Hippocampal formation (tissue), 2 donors: ENCODE results near the gene KPTN.

ENCODE experiments used
- DNase-seq, 2 donors: peaks; one replicate each; lab custom pipeline; 2025; lab: John Stamatoyannopoulos, UW

The KPTN gene

DNA sequence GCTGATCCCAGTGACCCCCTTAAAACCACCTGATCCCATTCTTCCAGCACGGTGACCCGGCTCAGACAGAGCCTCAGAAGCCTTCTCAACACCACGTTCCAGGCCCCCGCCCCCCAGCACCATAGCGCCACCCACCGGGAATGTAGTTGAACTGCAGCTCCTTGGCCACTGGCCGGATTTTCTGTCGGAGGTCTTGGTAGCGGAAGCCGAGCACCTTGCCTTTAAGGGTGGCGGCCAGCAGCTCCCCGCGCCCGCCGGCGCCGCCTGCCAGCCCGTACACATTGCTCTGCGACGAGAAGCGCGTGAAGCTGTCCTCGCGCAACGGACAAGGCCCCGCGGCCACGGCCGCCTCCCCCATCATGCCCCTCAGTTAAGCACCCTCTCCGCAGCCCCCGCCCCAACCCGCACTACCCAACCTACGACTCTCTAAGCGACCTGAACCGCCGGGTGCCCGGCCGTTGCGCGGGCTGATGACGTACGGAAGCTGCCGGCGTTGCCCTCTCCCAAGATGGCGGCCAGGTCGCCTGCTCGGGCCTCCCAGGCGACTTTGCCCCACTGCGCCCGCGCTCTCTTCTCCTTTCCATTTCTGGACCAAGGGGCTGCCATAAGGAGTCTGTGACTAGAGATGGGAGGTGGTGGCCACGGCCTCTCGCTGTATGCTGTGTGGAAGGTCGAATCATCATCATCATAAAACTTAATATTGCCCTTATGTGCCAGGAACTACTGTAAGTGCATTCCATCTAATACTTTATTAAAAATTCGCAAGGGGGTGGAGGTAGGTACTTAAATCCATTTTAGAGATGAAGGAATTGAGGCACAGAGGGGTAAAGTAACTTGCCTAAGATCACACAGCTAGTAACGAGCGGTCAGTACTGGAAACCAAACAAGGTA lies at the start of gene KPTN:
KPTN (minus strand) TSS at position 420 of the 891 bp plus-strand sequence; CDS start at position 361, 59 bp downstream.
- peak; percentile 87 to 92 for DNase-seq

DNA sequence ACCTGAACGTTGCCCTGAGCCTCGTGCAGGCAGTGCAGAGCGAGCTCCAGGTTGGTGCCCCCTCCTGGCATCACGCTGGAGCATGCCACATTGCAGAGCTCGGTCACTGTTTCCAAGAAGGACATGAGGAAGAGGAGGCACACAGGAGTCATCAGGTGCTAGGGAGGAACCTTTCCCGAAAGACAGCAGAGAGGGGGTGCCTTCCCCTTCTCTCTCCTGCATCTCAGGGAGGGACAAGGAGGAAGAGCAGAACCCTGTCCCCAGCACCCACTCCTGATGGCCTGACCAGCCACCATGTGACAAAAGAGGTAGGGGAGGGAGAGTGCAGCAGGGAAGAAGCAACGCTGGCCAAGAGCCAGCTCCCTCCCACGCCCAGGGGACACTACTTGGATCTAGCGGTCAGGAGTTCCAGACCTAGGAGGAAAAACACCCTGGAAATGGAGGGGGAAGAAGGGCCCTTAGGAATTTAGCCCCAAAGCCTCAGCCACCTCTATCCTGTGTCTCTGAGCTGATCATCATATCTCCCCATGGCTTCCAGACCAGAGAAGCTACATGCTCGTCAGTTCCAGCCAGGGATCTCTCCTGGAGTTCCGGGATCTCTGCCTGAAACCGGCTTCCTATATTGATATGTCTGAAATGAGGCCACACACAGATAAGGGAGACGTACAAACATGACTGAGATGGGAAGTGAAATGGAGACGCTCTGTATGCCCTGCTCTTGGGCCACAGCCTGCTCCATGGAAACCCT lies 47.8 kb upstream of the KPTN start:
- no peak for DNase-seq

DNA sequence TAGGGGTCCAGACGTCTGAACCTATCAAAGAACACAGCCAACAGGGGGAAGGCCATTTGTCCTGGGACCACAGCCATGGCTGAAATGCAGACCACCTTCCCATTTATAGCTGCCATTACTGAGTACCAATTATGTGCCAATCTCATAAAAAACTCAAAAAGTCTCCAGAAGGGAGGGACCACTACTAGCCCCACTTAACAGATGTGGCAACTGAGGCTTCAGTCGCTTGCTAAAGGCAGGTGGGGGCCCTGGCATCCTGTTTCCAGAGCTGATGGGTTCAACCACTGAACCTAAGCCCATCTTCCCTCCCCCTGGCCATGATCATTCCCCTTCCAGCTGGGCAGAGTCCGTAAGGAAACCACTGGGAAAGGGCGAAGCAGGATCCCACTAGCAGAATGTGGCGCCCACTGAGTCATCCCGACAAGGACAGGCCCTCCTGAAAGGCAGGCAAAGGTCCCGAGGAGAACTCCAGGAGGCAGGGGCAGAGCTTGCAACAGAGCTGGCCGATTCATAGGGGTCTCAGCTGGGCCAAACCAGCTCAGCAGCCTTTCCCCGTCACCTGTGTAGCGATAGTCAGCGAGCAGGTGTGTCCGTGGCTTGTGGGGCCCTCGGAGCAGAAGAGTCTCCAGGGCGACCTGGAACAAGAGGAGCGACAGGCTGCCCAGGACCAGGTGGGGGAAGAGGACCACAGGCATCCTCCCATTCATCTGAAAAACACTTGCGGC lies 45.2 kb upstream of the KPTN start:
- DNase-seq: no peak

DNA sequence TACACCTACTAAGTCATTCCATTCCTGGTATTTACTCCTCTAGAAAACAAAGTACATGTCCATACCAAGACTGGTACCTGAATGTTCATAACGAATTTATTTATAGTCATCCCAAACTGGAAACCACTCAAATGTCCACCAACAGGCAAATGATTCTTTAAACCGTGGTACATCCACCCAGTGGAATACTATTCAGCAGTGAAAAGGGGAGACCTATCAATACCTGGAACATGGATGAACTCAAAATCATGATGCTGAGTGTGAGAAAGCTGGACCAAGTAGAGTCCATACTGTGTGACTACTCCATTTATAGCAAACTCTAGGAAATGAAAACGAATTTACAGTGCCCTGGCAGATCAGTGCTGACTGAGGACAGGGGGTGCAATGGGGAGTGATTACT lies 42.8 kb upstream of the KPTN start:
- DNase-seq: no peak

DNA sequence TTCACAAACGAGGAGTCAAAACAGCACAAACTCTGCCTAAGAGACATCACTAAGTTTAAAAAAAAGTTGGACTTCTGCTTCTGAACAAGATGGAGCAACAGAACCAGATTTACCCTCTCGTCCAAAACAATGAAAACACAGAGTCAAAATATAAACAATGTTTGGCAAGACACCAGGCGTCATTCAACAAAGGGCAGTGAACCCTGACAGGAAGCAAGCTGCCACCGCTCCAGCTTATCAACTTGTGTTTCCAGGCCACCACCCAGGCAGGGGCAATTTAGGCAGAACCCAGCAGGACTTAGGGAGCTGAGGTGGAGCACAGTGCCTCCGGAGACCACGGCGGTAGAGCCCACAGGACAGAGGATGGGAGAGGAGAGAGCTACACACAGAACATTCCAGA lies 39.5 kb upstream of the KPTN start:
- DNase-seq: no peak

DNA sequence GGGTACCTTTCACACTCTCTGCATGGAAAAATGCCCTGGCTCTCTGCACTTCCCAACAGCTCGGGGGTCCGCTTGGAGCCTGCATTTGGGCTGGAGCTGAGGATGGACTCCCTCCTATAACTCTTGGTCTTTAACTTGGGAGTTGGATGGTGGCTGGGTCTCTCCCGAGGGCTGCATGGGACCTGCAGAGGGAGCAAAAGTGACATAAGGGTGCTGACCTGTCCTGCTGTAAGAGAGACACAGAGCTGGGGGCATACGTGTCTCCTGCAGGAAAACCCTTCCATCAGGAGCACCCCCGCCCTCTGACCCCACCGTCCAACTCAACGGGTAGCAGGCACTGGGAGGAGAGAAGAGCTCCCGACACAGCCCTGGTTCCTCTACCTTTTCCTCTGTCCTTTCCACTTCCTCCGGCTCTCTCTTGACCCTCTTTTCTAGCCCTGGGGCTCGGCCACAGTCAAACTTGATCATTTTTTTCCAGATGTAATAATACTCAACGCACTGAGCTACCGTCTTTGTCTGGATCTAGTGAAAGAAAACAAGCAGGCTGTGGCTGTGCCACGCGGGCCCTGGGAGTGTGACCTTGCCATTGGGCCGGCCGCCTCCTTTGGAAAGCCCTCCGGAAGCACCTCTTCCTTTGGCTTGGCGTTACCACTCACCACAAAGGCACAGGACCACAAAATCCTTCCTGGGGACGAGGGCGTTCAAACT lies 37.6 kb upstream of the KPTN start:
- no peak for DNase-seq

DNA sequence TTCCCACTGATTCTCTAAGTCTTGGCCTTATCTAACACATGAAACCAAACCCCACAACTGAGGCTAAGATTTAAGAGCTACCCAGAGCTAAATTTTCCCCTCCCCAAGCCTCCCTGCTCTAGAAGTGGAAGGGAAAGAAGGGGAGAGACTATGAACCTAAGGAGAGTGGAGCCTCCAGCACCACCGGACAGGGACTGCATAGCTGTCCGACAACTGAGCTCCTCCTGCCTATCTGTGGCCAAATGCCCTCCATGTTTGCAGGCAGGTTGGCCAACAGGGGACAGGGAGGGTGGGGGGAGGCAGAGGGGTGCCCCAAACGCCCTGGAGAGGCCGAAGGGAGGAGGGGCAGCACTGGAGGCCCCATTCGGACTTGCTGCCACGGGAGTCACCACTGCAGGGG lies 36.8 kb upstream of the KPTN start:
- DNase-seq: no peak

DNA sequence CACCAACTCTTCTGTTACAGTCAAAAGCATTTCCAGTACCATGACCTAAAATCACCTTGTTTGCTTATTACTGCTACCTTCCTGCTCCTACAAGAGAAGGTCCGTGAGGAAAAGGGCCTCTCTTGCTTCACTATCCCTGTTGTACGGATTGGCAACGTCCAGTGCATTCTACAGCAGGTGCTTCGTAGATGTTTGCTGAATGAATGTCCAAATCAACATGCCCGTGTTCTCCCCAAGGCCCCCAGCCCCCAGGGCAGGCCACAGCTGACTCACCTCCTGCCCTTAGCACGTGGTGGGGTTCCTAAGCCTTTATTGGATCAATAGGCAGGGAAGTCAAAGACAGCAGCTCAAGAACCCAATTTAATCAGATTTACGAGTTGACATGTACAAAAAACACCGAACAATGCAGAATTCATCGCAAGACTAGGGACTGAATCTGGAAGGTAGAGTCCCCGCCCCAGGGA lies 36.4 kb upstream of the KPTN start:
- DNase-seq: no peak

DNA sequence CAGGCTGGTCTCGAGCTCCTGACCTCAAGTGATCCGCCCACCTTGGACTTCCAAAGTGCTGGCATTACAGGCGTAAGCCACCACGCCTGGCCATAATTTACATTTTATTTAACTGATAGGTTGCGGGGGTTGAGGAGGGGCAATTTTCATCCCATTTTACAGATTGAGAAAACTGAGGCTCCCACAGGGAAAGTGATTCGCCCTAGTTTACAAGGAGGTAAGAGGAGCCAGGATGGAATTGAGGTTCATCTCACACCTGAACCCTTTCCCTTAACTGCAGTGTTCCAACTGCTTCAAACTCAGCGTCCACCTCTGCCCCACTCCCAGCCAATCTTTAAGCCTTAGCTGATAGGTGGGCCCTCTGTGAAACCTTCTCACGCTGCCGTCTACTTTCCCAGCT lies 34.8 kb upstream of the KPTN start:
- DNase-seq: no peak

DNA sequence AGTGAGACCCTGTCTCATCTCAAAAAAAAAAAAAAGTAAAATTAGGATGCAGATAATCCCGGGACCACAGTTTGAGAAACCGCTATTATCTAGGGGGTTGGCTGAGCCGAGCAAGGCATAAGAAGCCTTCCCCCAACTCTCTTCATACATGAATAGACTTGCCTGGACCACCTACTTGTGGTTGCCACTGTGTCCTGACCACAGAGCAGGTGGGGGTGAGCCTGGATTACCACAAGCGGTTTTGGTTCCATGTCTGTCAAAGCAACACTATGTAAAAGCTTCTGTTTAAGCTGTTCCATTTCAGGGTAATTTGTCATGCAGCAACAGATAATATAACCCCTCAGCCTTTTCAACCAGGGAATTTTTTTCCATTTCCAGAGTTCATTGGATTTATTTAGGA lies 34.1 kb upstream of the KPTN start:
- no peak for DNase-seq

DNA sequence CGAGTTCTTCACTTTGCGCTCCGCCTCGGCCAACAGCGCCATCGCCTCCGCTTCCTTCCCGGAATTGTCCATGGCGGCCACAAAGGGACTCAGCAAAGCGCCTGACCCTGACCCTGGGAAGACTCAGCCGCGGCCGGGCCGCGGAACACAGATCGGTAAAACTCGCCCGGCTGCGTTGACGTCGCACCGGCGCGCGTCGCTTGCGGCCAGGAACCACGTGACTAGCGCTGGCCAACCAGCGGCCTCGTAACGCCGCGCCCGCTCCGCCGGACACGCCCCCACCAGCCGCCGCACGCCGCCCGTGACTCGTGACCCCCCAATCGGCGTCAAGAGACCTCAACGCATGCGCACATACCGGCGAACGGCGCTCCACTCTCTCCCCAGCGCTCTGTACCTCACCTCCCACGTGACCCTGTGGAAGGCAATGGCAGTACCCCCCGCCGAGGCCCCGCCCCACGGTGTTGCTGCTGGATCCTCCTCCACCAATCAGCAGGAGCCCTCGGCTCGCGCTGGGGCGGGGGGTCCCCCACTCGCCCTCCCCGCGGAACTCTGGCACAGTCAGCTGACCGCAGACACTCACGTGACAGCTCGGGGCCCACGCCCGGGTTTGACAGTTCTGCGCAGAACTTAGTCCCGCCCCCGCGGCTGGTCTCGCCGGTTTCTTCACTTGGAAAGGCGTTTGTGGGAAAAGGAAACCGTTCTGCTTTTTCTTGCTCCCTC lies 31.0 kb upstream of the KPTN start, which contains the start of gene NAPA:
NAPA (minus strand) TSS at position 195 of the 720 bp plus-strand sequence; CDS start at position 72, 123 bp downstream.
- peak; percentile 100 for DNase-seq

DNA sequence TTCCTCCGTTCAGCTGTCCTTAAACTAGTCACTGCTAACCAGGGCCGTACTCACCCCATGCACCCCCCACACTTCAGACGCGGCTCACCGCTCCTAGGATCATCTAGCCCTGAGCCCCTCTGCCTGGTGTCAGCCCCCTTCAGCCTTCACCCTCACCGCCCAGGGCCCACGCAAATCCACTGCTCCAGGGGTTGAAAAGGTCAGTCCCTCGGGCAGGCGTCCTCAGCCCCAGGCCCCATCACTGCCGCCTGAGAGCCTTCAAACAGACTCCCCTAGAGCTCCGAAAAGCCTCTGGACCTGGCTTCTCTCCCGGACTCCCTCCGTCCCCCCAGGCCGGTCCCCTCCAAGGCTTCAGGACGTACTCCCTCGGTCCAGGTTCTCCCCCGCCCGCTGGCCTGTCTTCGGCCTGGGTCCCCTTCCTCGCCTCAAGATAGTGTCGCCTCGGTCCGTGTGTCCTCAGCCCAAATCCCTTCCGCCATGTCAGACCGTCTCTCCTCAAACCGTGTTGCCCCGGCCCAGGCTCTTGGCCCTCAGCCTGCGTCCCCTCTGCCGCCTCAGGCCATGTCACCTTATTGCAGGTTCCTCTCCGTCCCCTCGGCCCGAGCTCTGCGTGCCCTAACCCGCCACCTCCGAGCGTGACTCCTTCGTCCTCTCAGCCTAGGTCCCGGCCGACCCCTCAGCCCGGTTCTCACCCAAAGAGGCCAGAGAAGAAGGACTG lies 30.3 kb upstream of the KPTN start:
- DNase-seq: no peak

DNA sequence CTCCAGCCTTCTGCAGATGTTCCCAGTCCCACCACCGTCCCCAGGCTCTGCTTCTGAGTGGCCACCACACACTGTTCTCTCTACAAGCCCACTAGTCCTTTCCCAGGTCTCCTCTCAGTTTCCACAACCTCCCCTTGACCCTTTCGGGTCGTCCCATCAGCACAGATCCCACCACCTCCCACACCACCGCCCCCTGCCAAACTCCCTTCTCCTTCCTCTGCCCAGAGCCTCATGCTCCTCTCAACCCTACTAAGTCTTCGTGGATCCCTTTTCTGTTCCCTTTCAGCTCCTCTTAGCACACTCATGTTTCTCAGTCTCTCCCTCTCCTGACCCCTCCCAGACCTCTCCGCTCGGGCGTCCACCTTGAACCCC lies 28.9 kb upstream of the KPTN start:
- DNase-seq: no peak

DNA sequence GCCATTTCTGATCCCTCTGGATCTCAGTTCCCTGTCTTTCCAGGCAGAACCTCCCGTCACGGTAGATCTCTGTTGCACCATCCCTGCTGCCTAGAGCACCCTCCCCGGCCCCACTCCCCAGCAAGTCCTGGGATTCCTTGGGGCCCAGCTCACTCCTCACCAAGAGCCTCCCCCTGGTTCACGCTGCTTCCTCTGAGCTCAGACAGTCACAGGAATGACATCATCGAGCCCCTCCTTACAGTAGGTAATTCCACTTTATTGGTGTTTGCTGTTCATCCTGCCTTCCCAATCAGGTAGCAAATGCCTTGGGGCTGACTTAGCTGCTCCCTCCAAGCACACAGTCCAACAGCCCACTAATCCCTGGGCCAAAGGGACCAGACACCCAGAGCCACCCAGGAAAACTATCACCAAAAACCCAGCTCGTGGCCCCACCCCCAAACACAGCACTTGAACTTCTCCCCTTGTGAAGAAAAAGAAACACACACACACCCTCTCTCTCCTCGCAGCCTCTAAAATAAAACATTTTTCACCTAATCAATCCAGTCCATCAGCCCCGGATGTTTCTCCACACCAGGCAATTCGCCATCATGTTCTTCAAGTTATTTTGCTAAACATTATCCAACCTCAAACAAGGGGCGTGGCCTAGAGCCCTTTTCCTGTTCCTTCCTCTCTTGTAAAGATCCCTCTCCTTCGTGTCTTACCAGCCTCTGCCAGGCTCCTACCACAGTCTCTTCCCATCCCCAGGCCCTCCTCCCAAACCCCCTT lies 28.3 kb upstream of the KPTN start:
- no peak for DNase-seq

DNA sequence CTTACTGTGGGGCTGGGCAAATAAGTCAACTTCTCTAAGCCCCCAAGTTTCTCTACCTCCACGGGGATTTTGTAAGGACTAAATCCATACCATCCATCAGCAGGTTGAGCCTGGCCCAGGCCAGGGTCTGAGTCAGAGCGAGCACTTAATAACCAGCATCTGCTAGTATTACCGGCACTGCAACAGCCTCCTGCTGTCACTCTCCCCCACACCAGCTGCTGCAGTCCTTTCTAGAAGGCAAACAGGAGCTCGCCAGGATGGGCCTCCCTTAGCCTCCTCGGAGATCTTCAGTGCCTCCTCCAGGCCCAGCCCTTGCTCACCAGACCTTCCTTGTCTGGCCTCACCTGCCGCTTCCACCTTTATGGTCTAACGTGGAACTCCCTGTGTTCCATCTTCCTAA lies 27.7 kb upstream of the KPTN start:
- no peak for DNase-seq

DNA sequence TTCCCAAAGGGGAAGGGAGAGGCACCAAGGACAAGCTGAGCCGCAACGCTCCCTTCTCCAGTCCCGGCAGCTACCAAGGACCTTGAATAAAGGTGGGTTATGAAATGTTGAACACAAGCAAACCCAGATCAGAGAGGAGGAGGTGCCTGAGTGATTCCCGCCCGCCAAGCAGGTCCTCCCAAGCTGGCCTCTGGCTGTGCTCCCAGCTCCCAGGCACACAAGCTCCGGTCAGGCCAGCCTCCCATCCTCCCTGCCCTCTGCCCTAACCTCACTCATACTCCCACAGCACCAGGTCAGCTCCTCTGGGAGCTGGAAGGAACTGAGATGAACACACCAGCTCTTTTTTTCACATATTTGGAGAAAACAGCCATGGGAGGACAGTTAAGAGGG lies 27.1 kb upstream of the KPTN start:
- no peak for DNase-seq

DNA sequence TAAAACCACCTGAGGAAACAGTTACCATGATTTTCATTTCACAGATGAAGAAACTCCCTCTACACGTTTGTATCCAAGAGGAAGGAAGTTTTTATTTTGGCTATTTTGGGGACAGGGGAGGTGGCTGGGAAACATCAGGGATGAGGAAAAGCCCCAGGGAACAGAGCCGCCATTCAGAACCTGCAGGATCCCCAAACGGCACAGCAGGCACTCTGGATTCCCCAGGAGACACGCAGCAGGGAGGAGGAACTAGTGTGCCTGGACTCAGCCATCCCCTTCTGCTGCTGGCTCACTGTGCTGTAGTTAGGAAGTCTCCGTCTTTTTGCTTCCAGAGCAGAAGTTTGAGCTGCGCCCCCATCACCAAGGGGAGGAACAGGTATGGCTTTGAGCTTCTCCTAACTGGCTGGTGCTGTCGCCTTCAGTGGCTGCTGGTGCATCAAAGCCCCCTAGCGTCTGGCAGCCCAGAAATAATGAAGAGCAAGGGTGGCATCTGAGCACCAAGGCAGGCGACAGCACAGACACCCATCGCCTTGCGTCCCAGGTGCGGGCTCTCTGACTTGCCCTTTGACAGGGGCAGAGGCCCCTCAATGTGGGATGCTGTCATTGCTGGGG lies 26.6 kb upstream of the KPTN start:
- DNase-seq: no peak

DNA sequence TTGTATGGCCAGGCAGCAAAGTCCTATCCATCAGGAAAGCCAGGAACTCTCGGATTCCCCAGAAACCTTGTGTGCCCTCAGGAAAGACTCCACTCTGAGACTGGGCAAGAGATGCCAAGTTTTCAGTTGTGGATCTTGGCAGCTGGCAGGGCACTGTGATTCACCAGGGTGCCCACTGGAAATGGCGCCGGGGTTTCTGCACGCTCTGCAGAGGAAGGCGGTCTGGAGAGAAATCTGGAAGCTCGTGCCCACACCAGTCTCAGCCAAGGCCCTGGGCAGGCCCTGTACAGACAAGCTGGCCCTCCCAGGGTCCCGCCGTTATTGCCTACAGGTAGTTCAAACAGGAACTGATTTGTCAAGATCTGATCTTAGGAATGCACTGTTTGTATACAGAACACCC lies 26.0 kb upstream of the KPTN start:
- no peak for DNase-seq

DNA sequence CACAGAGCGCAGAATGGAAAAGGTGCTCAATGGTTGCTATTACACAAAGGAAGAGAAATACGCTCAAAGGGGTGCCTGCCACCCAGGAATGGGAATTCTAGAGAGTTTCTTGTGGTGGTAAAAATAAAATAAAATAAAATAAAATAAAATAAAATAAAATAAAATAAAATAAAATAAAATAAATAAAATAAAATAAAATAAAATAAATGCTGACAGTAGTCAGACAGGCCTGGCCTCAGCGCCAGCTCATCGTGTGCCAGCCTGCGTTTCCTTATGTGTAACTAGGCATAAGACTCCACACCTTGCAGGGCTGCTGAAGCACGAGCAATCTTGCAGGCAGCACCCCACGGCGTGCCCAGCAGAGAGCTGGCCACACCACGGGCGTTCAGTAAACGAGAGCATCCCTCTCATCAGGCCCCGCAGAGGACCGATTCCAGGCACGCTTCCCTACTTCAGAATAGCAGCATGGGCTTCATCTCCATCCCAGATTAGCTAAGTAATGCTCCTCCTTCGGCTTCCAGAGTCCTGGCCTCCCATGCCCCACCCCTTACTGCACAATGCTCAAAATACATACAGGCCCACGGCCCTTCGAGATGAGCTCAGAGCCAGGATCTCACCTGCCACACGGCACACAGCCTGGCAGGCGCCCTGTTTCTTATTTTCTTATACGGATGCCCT lies 25.3 kb upstream of the KPTN start:
- no peak for DNase-seq
